SK-N-MC (cell line): ENCODE results near the gene GADD45GIP1.

Experiments used
- EZH2 ChIP-seq: fragments of 200-600 bp; sonication (generic); IDR thresholded peaks from one replicate; pipeline ENCODE4 v1.6.1; 2017; ENCODE audit warnings: antibody characterized with exemption
- POLR2AphosphoS5 ChIP-seq: IDR thresholded peaks from 2 replicates; pipeline ENCODE4 v1.6.1; 2012; ENCODE audit warnings: mild to moderate bottlenecking, low read depth, low read length, borderline replicate concordance

- TF ChIP-seq EZH2 (no peak), POLR2AphosphoS5 (no peak)
These were observed 25.6 kb upstream of the GADD45GIP1 start for GRCh38 chr19:12982648-12983047.
